Activated naive CD4-positive, alpha-beta T cell treated with anti-CD3 and anti-CD28 coated beads, Interleukin-2, amount 50 U/mL, for 16 hours (primary cell): Measurements from ENCODE around the gene MAN1A1.

ENCODE experiments used
- DNase-seq: peaks from one replicate; pipeline ENCODE4 v3.0.0-alpha.2; 2020

MAN1A1 gene

GRCh38 chr6:119226089-119226488 lies 123.5 kb downstream of the MAN1A1 start:
- no peak for DNase-seq

GRCh38 chr6:119224095-119224701 lies 125.4 kb downstream of the MAN1A1 start:
- no peak for DNase-seq

DNA sequence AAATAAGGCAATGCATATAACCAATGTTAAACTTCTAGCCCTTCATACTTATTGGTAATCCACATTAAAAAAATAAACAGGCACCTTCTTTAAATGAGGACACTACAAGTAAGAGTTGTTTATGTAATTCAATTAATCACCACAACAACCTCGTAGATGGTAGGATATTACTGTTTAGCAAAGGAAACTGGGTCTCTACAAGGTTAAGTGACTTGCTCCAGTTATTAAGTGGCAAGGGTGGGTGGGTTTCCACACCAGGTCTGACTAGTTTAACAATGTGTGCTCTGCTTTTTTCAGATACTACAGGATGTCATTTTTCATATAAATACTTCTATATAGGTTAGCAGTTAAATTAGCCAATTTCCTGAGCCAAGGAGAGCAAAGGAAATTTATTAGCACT lies 129.1 kb downstream of the MAN1A1 start:
- DNase-seq = no peak

- no peak for DNase-seq
Measured at GRCh38 chr6:119218548-119218947, 131.0 kb downstream of the MAN1A1 start.

DNA sequence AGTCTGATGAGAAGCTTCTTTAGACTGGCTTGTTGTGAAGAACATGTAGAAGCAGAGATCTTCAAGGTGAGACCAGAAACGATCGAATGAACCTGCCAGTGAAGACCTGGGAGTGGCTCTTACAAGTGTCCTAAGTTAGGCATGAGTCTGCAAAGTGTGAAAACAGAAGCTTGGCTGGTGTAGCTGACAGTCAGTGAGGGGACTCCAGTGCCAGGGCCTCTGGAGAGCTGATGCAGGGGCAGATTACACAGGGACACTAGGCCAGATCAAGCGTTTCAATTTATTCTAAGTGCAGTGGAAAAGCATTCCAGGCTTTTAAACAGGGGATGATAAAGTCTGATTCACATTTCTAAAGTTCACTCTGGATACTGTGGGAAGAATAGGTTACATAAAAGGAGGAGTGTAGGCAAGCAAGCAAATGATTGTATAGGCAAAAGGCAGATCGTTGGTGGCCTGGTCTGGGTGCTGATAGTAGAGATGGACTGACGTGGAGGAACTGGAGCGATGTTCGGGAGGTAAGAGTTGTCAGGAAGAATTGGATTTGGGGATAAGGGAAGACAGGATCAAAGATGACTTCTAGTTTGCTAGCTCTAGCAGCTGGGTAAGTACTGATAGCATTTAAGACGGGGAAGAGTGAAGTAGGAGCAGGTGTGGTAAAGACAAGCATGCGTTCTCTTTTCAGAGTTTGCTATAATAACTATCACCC lies 133.5 kb downstream of the MAN1A1 start:
- DNase-seq = no peak

DNA sequence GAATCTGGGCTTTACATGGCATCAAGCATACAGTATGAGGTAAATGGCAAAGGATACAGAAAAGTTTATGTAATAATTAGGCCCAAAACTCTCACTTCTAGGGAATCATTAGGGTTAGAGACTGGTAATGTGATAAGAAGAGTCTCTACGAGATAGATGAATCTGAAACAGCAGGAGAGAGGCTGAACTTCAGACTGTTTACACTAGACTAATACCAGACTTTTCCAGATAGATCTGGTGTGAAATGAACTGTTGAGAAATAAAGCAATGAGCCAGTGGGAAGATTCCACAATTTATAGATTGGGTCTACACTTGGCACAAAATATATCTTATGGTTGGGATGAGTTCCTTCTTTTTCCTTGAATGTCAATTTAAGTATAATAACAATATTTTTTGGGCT lies 134.3 kb downstream of the MAN1A1 start:
- DNase-seq = no peak

DNA sequence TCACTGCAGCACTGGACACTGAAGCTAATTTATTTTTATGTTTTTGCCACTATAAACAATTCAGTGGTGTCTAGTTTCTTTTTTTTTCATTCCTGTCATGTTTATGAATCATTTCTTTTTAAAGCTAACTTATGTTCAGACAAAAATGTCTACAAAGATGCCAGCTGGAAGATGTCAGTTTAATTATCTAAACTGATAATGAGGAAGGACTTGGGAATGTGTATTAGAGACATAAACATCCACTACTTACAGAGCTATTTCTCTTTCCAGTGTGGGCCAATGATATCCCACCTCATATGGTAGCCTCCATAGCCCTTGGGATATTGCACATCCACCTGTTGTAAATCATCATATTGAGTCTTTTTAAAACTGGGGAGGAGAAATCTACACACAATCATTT lies 139.0 kb downstream of the MAN1A1 start:
- DNase-seq = no peak

DNA sequence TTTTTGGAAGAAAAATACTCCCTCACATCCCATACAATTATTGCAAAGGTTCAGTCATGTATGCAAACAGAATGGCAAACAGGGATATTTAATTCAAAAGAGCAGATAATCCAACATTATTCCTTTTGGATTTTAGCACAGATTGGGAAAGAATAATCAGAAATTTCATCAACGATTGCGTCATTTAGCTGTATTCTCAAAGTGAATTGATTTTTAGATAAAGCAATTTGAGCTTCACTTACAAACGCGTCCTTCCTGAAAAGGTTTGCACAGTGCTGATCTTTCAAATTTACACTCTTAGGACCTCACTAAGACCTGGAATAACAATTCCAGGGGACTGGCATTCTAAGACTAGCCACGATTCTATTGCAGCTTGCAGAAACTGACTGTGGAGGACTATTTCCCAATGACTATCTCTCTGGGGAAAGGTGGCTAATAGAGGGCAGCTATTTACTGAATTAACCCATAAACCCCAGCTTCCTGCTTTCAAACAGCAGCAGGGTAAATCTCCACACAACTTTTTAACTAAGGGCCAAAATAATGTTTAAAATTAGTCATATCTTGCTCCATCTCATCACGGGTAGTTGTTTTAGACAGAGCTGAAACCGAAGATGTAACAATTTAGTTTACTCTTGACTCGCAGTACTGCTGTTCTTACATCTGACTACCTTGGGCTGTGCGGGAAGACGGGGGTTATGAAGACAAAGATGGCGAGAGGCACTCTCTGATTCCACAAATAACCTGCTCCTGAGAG lies 139.9 kb downstream of the MAN1A1 start:
- DNase-seq = no peak

- no peak for DNase-seq
Measured at GRCh38 chr6:119207971-119208725, 141.4 kb downstream of the MAN1A1 start.

- no peak for DNase-seq
Measured at GRCh38 chr6:119207327-119207726, 142.2 kb downstream of the MAN1A1 start.

GRCh38 chr6:119205911-119206618 lies 143.5 kb downstream of the MAN1A1 start:
- no peak for DNase-seq

DNA sequence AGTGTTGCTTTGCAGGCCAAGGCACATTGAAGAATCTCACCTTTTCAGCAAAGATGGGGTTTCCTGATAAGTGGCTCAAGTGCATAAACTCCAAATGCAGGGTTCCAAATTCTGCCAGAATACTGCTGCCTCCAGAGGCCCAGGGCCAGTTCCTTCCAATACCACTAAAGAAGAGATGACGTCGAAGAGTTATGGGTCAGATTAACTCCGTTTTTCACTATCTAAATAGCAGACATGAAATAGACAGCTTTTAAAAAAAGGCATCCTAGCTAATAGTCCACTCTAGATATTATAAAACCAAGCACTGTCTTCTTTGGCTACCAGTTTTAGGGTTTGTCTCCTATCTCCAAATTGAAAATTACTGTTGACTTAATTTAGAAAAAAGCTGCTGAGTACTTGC lies 144.8 kb downstream of the MAN1A1 start:
- DNase-seq = no peak

DNA sequence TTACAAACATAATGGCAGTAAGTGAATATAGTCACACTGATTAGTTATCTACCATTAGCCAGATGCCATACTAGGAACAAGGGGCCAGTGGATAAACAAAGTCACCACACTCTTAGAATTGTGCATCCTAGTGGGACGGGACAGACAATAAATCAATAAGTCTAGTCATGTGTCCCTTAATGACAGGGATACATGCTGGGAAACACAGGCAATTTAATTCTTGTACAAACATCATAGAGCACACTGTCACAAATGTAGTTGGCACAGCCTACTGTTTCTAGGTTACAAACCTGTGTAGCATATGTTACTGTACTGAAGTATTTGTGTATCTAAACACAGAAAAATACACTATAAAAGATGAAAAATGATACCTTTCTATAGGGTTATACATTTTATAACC lies 148.1 kb downstream of the MAN1A1 start:
- no peak for DNase-seq

GRCh38 chr6:119200512-119201175 lies 148.9 kb downstream of the MAN1A1 start:
- no peak for DNase-seq

DNA sequence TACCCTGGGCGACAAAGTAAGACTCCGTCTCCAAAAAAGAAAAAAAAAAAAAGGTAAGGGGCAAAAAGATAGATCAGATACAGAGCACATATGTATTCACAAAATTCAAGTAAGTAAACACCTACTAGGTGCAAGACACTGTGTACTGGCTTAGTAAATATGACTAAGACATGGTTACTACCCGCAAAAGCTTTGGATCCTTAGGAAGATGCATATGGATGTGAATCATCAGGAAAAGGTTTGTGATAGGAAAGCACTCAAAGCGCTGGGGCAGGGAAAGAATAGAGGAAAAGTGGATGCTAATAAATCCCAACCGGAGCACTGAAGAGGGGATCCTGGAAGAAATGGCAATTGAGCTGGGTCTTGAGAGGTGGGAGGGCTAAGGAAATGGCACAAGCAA lies 152.3 kb downstream of the MAN1A1 start:
- DNase-seq = no peak

DNA sequence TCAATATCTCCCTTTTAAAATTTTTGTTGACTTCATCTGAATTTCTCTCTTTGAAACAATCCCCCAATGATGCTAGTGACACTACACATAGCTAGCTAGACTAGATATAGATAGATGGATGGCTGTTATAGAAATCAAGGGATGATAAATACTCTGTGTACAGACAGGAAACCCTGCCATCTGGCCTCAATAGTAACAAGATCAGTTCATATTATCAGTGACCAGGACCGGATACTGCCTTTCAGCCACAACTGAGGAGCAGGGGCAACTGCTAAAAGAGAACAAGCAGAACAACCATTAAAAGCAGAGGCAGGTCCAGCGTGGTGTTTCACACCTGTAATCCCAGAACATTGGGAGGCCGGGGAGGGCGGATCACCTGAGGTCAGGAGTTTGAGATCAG lies 152.8 kb downstream of the MAN1A1 start:
- DNase-seq = no peak

- DNase-seq = no peak
Measured at GRCh38 chr6:119195848-119196247, 153.7 kb downstream of the MAN1A1 start.

GRCh38 chr6:119195204-119195603 lies 154.4 kb downstream of the MAN1A1 start:
- no peak for DNase-seq

GRCh38 chr6:119193707-119194106 lies 155.9 kb downstream of the MAN1A1 start:
- no peak for DNase-seq

- DNase-seq = no peak
Measured at GRCh38 chr6:119192200-119192599, 157.4 kb downstream of the MAN1A1 start.

DNA sequence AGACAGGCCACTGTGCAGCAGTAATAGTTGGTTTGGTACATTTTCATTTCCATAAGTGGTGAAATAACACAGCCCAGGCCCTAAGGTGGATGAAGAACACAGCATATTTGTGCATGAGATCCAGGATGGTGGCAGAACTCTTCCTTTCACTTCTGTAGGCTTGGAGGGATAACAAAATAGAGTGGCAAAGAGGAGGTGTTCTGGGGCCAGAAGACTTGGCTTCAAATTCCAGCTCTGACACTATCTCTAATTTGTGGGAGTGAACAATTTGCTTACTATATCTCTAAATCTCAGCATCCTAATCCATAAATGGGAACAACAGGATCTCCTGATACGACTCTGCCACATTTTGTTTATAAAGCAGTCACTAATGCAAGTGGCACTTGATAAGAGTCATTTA lies 159.4 kb downstream of the MAN1A1 start:
- DNase-seq = no peak

DNA sequence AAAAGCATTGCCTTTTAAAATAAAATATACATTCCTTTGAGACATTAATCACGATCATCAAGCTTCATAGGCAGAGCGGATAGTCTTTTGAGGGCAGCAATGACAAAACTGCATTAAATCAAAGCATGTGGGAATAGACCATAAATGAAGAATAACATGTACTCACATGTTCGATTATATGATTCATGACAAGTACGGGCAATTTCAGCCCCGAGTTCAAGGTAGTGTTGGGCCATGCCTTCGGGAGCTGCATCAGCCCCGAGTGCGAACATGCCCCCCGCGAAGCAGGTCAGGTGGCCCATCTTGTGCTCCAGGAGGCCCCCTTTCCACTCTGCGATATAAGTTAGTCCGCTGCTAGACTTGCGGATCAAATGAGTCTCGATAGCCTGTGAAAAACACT lies 160.1 kb downstream of the MAN1A1 start:
- no peak for DNase-seq
